Measurements from ENCODE around the gene CCDC92B.

Gene CCDC92B

DNA sequence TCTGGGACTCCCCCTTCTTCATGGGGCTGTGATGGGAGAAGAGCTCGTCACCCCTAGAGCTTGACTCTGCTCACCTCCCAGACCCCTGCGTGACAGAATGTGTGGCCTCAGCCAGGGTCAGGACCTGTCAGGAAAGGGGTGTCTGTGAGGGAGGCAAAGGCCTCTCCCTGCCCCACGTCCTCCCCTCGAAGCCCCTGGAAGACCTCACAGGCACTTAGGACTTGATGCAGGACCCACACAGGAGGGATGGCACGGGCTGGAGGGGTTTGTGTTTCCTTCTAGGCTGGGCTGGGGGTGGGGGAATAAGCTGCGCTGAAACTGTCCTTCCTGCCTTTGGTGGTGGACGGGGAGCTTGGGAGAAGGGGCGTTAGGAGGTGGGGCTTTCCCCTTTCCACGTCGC lies 26.8 kb downstream of the CCDC92B start:
- H3K9ac ChIP-seq: no peak overlapping the region
- peaks cover 39 to 66% (median 61%) of the 10 kb centered on the region in 11 experiments for H3K27me3 ChIP-seq
- H3K4me1 ChIP-seq: peaks cover 4 to 20% (median 11%) of the 10 kb centered on the region in 10 experiments; a peak in 12 of 20 replicates
- no peak overlapping the region for H3K4me3 ChIP-seq
- no peak overlapping the region for H3K4me2 ChIP-seq
- H3K27ac ChIP-seq: no peak overlapping the region
- no peak for TF ChIP-seq Cebpa-rat (IDR thresholded peaks at IDR 0.05)
- H3K9me3 ChIP-seq (replicated peaks in 1 of 11): no peaks in the 10 kb centered on the region
- H4K20me1 ChIP-seq: peaks cover 0 to 24% (median 0%) of the 10 kb centered on the region in 11 experiments; a peak in 4 of 22 replicates
- H3K36me3 ChIP-seq: no peaks in the 10 kb centered on the region; a peak in 1 of 22 replicates

DNA sequence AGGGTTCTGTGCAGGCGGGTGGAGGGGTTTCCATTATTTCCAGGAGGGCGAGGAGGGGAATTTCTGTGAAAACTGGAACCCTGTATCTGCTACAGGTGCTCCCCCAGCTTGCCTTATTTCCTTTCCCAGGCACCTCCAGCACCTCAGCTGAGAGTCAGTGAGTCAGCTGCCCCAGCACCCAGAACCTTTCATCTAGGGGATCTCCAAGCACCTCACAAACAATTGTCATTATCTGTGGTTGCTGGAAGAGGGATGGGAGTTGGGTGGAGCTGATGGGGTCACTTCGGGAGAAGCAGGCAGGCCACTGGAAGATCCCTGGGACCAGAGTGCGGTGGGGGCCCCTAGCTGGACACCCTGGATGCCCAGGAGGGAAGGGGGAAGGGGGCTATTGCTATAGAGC lies 27.8 kb downstream of the CCDC92B start:
- Histone ChIP-seq H3K9me3 (replicated peaks in 1 of 11) (no peaks in the 10 kb centered on the region), H3K4me3 (no peak overlapping the region), H3K4me1 (peaks cover 14 to 30% (median 20%) of the 10 kb centered on the region in 10 experiments), H3K27me3 (peaks cover 39 to 57% (median 54%) of the 10 kb centered on the region in 11 experiments), H3K36me3 (no peaks in the 10 kb centered on the region; a peak in 1 of 22 replicates), H4K20me1 (peaks cover 0 to 24% (median 0%) of the 10 kb centered on the region in 11 experiments; a peak in 4 of 22 replicates), H3K27ac (no peak overlapping the region), H3K9ac (no peak overlapping the region), H3K4me2 (no peak overlapping the region)
- TF ChIP-seq Cebpa-rat (IDR thresholded peaks at IDR 0.05): no peak

DNA sequence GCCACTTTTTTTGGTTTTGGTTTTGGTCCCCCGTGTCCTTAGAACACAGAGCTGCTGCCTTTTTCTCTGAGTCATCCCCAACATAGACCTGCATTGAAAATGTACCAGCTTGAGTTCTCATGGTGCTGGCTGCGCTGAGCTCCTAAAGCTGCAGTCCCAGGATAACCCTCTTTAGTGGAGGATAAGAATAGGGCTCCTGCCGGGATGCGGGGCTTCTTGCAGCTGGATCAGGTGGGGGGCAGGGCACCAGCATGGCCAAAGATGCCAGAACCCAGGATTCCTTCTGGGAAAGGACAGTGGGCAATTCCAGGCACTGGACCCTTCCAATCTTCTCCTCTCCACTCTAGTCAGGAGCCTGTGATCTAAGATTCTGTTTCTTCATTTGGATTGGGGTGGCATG lies 29.6 kb downstream of the CCDC92B start:
- peaks cover 19 to 36% (median 24%) of the 10 kb centered on the region in 10 experiments for H3K4me1 ChIP-seq
- no peak overlapping the region for H3K27ac ChIP-seq
- peaks cover 27 to 40% (median 37%) of the 10 kb centered on the region in 11 experiments for H3K27me3 ChIP-seq
- H4K20me1 ChIP-seq: peaks cover 0 to 21% (median 0%) of the 10 kb centered on the region in 11 experiments; a peak in 4 of 22 replicates
- H3K36me3 ChIP-seq: no peaks in the 10 kb centered on the region; a peak in 1 of 22 replicates
- H3K4me3 ChIP-seq: no peak overlapping the region
- H3K4me2 ChIP-seq: peak overlapping the region in 5 of 11 experiments; percentile 9 to 36 (median 14); a peak in 4 of 22 replicates
- H3K9ac ChIP-seq: no peak overlapping the region
- no peaks in the 10 kb centered on the region for H3K9me3 ChIP-seq (replicated peaks in 1 of 11)
- TF ChIP-seq Cebpa-rat (IDR thresholded peaks at IDR 0.05): no peak

DNA sequence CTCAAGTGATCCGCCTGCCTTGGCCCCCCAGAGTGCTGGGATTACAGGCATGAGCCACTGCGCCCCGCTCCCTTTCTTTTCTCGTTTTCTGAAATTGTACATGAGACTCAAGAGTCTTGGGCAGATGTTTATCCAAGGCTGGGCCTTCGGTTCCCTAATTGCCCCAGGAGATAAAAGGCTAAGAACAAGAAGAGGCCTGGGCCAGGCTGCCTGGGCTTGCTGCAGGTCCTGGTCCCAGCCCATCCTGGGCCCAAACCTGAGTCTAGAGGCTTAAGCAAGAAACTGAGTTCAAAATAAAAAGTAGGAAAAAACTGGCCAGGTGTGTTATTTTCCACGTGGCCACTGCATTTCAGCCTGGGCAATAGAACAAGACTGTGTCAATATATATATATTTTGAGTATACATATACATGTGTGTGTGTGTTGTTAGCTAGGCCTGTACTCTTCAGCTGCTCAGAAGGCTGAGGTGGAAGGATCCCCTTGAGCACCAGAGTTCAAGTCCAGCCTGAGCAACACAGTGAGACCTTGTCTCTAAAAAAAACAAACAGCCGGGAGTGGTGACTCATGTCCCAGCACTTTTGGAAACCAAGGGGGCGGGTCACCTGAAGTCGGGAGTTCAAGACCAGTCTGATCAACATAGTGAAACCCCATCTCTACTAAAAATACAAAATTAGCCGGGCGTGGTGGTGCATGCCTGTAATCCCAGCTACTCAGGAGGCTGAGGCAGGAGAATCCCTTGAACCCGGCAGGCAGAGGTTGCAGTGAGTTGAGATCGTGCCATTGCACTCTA lies 31.1 kb downstream of the CCDC92B start:
- H3K9me3 ChIP-seq (replicated peaks in 1 of 11): no peaks in the 10 kb centered on the region
- TF ChIP-seq Cebpa-rat (IDR thresholded peaks at IDR 0.05): no peak
- peaks cover 15 to 35% (median 23%) of the 10 kb centered on the region in 10 experiments for H3K4me1 ChIP-seq
- H3K4me2 ChIP-seq: peak overlapping the region in 3 of 11 experiments; percentile 7 to 43 (median 10); a peak in 3 of 22 replicates
- H3K4me3 ChIP-seq: no peak overlapping the region
- no peak overlapping the region for H3K27ac ChIP-seq
- H3K27me3 ChIP-seq: peaks cover 13 to 24% (median 21%) of the 10 kb centered on the region in 11 experiments
- H4K20me1 ChIP-seq: peaks cover 0 to 12% (median 0%) of the 10 kb centered on the region in 11 experiments; a peak in 3 of 22 replicates
- H3K9ac ChIP-seq: no peak overlapping the region
- H3K36me3 ChIP-seq: no peaks in the 10 kb centered on the region; a peak in 1 of 22 replicates

DNA sequence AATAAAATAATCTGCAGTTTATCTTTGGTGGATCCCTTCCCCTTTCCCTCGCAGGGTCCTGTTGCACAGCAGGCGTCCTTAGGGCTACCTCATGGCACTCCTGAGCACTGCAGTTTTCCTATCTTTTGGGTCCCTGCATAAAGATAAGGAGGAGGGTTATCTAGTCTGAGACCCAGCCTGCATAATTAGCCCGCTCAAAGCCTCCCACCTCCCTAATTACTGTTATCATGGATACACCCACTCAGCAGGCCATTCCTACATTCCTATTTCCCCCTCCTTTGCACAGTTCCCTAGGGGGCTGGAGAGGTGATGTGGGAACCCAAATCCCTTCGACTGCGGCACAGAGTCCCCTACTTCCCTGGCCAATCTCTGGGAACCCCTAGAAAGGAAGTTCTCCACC lies 32.8 kb downstream of the CCDC92B start:
- H3K27ac ChIP-seq: no peak overlapping the region
- H3K36me3 ChIP-seq: no peaks in the 10 kb centered on the region; a peak in 1 of 22 replicates
- H3K4me2 ChIP-seq: peak overlapping the region; percentile 37 to 76 (median 64); a peak in 21 of 22 replicates
- peak overlapping the region in 1 of 11 experiments; percentile 28; a peak in 1 of 22 replicates for H3K9ac ChIP-seq
- no peaks in the 10 kb centered on the region for H4K20me1 ChIP-seq
- no peak for TF ChIP-seq Cebpa-rat (IDR thresholded peaks at IDR 0.05)
- peaks cover 0 to 7% (median 4%) of the 10 kb centered on the region in 11 experiments; a peak in 13 of 22 replicates for H3K27me3 ChIP-seq
- no peaks in the 10 kb centered on the region for H3K9me3 ChIP-seq (replicated peaks in 1 of 11)
- peaks cover 27 to 49% (median 36%) of the 10 kb centered on the region in 10 experiments for H3K4me1 ChIP-seq
- H3K4me3 ChIP-seq: no peak overlapping the region

DNA sequence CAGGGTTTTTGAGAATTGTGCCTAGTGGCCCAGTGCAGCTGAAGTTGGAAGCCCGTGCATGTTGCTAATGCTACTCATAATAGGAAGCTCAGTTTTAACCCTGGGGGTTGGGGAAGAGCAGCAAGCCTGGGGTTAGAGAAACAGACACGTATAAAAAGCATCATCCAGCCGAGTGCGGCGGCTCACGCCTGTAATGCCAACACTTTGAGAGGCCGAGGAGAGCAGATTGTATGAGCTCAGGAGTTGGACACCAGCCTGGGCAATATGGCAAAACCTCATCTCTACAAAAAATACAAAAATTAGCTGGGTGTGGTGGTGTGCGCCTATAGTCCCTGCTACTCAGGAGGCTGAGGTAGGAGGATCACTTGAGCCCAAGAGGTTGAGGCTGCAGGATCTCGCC lies 35.6 kb downstream of the CCDC92B start:
- H4K20me1 ChIP-seq: peaks cover 0 to 25% (median 23%) of the 10 kb centered on the region in 11 experiments; a peak in 19 of 22 replicates
- no peak overlapping the region for H3K4me3 ChIP-seq
- H3K36me3 ChIP-seq: no peaks in the 10 kb centered on the region
- no peak for TF ChIP-seq Cebpa-rat (IDR thresholded peaks at IDR 0.05)
- H3K9me3 ChIP-seq (replicated peaks in 1 of 11): no peaks in the 10 kb centered on the region
- H3K4me2 ChIP-seq: peak overlapping the region in 4 of 11 experiments; percentile 8 to 25 (median 23); a peak in 3 of 22 replicates
- H3K9ac ChIP-seq: no peak overlapping the region
- H3K4me1 ChIP-seq: peaks cover 44 to 62% (median 48%) of the 10 kb centered on the region in 10 experiments
- no peaks in the 10 kb centered on the region for H3K27me3 ChIP-seq
- no peak overlapping the region for H3K27ac ChIP-seq

DNA sequence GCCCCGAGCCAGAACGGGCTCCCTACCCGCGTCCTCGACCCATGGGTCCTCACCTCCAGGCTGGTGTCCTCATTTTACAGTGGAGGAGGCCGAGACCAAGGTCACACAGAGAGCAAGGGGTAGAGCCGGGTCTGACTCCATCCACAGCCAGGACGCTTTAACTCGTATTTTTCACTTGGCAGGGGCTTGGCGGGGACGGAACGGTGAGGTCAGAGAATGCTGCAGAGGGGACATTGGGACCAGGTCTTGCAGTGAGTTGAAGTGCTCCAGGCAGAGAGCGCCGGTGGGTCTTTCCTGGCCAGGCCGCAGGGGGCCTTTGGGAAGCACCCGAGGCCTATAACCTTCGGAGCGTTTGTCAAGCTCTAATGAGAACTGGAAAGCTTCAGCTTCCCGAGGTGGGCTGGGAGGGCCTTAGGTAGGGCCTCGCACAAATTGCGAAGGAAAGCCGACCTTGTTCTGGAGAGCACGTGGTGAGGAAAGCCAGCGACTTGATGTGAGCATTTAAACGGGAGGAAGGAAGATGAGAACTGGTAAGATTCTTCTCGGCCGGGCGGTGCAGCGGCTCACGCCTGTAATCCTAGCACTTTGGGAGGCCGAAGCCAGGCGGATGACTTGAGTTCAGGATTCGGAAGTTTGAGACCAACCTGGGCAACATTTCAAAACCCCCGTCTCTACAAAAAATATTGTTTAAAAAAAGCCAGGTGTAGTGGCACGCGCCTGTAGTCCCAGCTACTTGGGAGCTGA lies 37.0 kb downstream of the CCDC92B start:
- H3K27ac ChIP-seq: peak overlapping the region; percentile 71 to 94 (median 92)
- H3K4me3 ChIP-seq: peak overlapping the region; percentile 75 to 100 (median 94)
- no peaks in the 10 kb centered on the region for H3K9me3 ChIP-seq (replicated peaks in 1 of 11)
- peak overlapping the region; percentile 88 to 98 (median 95) for H3K4me2 ChIP-seq
- peak overlapping the region; percentile 87 to 97 (median 93) for H3K9ac ChIP-seq
- no peaks in the 10 kb centered on the region for H3K27me3 ChIP-seq
- H4K20me1 ChIP-seq: peaks cover 13 to 40% (median 37%) of the 10 kb centered on the region in 11 experiments; a peak in 21 of 22 replicates
- peaks cover 57 to 70% (median 61%) of the 10 kb centered on the region in 10 experiments for H3K4me1 ChIP-seq
- H3K36me3 ChIP-seq: peaks cover 0 to 10% (median 6%) of the 10 kb centered on the region in 11 experiments; a peak in 13 of 22 replicates
- TF ChIP-seq Cebpa-rat (IDR thresholded peaks at IDR 0.05): no peak

DNA sequence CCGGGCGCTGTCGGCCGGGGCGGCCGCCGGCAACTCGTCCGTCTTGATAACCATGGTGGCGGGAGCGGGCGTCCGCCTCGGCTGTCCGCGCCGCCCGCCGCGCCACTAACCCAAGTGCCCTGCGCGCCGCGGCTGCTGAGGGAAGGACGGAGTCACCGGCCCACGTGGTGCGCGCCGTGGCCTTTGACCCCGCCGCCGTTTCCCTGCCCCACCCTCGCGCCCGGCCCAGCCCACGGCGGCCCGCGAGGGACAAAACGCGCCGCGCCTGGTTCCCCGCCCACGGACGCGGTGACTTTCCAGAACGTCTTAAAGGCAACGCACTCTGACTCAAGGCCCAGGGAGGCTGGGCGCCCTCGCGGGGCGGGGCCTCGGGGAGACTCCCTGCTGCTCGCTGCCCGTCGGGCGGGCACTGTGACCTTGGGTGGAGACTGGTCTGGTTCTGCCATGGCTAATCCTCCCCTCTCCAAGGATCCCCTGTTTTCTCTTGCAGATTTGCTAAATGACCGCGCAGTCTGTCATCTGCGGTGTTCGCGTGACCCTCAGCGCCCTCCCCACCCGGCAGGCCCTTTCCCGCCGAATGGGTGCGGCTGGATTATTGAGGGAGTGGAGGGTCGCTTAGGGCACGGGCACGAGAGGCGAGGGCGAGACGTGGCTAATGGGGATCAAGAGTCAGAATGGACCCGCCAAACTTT lies 37.7 kb downstream of the CCDC92B start, which contains the start of gene CLUH:
Gene CLUH, minus strand, starts transcription at position 157 of the 692 bp plus-strand sequence. Its CDS starts 103 bp downstream, at position 54.
- Histone ChIP-seq H3K27me3 (no peaks in the 10 kb centered on the region), H3K9ac (peak within 1 kb of the TSS; percentile 87 to 97 (median 93)), H3K27ac (peak within 1 kb of the TSS; percentile 71 to 94 (median 92)), H3K4me1 (peaks cover 56 to 68% (median 62%) of the 10 kb centered on the region in 10 experiments), H3K4me2 (peak within 1 kb of the TSS; percentile 88 to 98 (median 97)), H3K36me3 (peaks cover 0 to 17% (median 13%) of the 10 kb centered on the region in 11 experiments; a peak in 16 of 22 replicates), H3K4me3 (peak within 1 kb of the TSS; percentile 75 to 100 (median 94)), H4K20me1 (peaks cover 20 to 47% (median 44%) of the 10 kb centered on the region in 11 experiments; a peak in 21 of 22 replicates), H3K9me3 (replicated peaks in 1 of 11) (no peaks in the 10 kb centered on the region)
- no peak for TF ChIP-seq Cebpa-rat (IDR thresholded peaks at IDR 0.05)
